Duodenal mucosa (tissue), 2 donors: ENCODE data around the gene GMDS.

ENCODE experiments used
- H3K27ac ChIP-seq: one replicate; pipeline ENCODE4 v1.7.0; 2013; ENCODE audit warnings: low read depth, low read length
- H3K27me3 ChIP-seq, 2 donors: one replicate each; pipeline ENCODE4 v1.7.0; 2013; ENCODE audit warnings: low read length in 2 of 2, control low read depth in 1 of 2; ENCODE audit not compliant: insufficient read depth in 2 of 2, control insufficient read depth in 1 of 2
- H3K36me3 ChIP-seq, 2 donors: one replicate each; pipeline ENCODE4 v1.7.0; 2013; ENCODE audit warnings: low read length in 2 of 2, control low read depth in 1 of 2; ENCODE audit not compliant: insufficient read depth in 2 of 2, control insufficient read depth in 1 of 2
- H3K4me1 ChIP-seq, 2 donors: one replicate each; pipeline ENCODE4 v1.7.0; 2013; ENCODE audit warnings: low read length in 2 of 2, control low read depth in 1 of 2; ENCODE audit not compliant: insufficient read depth in 2 of 2, control insufficient read depth in 1 of 2
- H3K4me3 ChIP-seq, 2 donors: one replicate each; pipeline ENCODE4 v1.7.0; 2013; ENCODE audit warnings: low read length in 2 of 2, low read depth in 1 of 2
- H3K9ac ChIP-seq, 2 donors: one replicate each; pipeline ENCODE4 v1.7.0; 2013; ENCODE audit warnings: low read length in 2 of 2, low read depth in 1 of 2
- H3K9me3 ChIP-seq, 2 donors: one replicate each; pipeline ENCODE4 v1.7.0; 2013; ENCODE audit warnings: low read length in 2 of 2, control low read depth in 1 of 2; ENCODE audit not compliant: control insufficient read depth in 1 of 2

Gene GMDS

DNA sequence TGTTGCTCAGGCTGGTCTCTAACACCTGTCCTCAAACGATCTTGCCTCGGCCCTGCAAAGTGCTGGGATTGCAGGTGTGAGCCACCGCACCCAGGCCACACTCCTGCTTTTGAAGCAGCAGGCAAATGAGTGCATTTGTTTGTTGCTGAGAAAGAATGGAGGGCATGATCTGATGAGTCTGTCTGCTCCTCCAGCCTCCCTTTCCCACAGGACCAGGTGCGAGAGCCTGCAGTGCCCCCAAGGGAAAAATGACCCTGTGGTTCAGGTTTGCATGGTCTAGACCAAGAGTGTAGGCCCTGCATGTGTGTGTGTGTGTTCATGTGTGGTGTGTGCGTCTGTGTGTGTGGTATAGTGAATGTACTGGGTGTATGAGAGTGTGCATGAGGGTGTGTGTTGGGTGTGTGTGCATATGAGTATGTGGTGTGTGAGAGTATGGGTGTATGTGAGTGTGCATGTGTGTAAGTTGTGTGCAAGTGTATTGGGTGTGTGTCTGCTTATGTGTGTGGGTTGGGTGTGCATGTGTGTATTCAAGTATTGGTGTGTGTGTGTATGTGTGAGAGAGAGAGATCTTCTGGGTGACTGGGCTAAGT, 658.4 kb downstream of the GMDS start:
- no peak overlapping the region for H3K9ac ChIP-seq
- H3K9me3 ChIP-seq: no peaks in the 10 kb centered on the region
- H3K4me3 ChIP-seq: no peak overlapping the region
- H3K4me1 ChIP-seq: peaks cover 0 to 10% of the 10 kb centered on the region in 2 donors
- H3K27me3 ChIP-seq: no peaks in the 10 kb centered on the region
- no peak overlapping the region for H3K27ac ChIP-seq
- H3K36me3 ChIP-seq: no peaks in the 10 kb centered on the region

DNA sequence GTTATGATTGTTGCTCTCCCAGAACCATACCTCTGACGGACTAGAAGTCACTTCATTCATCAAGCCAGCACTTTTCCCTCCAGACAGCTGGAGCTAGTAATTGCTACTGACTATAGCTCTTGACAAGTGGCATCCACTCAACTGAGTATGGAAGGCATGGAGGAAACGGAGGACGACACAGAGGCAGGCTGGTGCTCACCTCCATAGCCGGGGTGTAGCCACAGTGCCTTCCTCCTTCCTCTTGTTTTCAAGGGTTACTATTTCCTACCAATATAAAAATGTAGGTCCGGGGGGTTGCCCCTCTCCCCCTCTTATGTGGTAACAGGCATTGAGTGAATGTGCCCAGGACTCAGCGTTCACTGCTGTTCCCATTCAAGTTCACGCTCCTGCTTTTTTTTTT, 659.1 kb downstream of the GMDS start:
- no peak overlapping the region for H3K9ac ChIP-seq
- no peaks in the 10 kb centered on the region for H3K36me3 ChIP-seq
- H3K4me1 ChIP-seq: peaks cover 0 to 10% of the 10 kb centered on the region in 2 donors
- no peak overlapping the region for H3K27ac ChIP-seq
- no peak overlapping the region for H3K4me3 ChIP-seq
- H3K27me3 ChIP-seq: no peaks in the 10 kb centered on the region
- H3K9me3 ChIP-seq: no peaks in the 10 kb centered on the region

DNA sequence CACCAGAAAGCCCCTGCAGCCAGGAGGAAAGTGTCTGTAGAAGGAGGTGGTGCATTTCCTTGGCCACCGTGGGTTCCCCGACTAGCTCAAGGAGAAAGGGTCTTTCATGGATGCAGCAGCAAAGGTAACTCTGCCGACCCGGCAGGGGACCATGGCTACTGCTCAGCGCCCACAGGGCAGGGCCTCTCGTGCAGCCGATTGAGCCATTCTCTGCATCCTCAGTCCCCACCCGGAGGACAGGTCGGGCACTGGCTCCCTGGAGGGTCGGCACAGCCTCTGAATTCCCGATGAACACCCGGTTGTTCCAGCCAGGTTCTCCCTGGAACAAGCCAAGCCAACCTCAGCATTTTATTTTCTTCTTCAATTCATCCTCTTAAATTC, 659.7 kb downstream of the GMDS start:
- Histone ChIP-seq H3K36me3 (no peaks in the 10 kb centered on the region), H3K9me3 (no peaks in the 10 kb centered on the region), H3K27ac (no peak overlapping the region), H3K9ac (no peak overlapping the region), H3K27me3 (peaks cover 0 to 2% of the 10 kb centered on the region in 2 donors), H3K4me1 (peaks cover 0 to 10% of the 10 kb centered on the region in 2 donors), H3K4me3 (no peak overlapping the region)

- Histone ChIP-seq H3K9ac (no peak overlapping the region), H3K27me3 (peaks cover 0 to 4% of the 10 kb centered on the region in 2 donors), H3K4me3 (no peak overlapping the region), H3K9me3 (no peaks in the 10 kb centered on the region), H3K4me1 (peaks cover 0 to 10% of the 10 kb centered on the region in 2 donors), H3K36me3 (no peaks in the 10 kb centered on the region), H3K27ac (no peak overlapping the region)
Measured at GRCh38 chr6:1584996-1585668, 660.3 kb downstream of the GMDS start.

GRCh38 chr6:1584146-1584545, 661.3 kb downstream of the GMDS start:
- Histone ChIP-seq H3K9ac (no peak overlapping the region), H3K4me3 (no peak overlapping the region), H3K36me3 (no peaks in the 10 kb centered on the region), H3K27ac (no peak overlapping the region), H3K4me1 (peaks cover 0 to 6% of the 10 kb centered on the region in 2 donors), H3K9me3 (no peaks in the 10 kb centered on the region), H3K27me3 (peaks cover 0 to 7% of the 10 kb centered on the region in 2 donors)

- Histone ChIP-seq H3K36me3 (no peaks in the 10 kb centered on the region), H3K4me3 (no peak overlapping the region)
Measured at GRCh38 chr6:1581120-1581991, 664.0 kb downstream of the GMDS start.

DNA sequence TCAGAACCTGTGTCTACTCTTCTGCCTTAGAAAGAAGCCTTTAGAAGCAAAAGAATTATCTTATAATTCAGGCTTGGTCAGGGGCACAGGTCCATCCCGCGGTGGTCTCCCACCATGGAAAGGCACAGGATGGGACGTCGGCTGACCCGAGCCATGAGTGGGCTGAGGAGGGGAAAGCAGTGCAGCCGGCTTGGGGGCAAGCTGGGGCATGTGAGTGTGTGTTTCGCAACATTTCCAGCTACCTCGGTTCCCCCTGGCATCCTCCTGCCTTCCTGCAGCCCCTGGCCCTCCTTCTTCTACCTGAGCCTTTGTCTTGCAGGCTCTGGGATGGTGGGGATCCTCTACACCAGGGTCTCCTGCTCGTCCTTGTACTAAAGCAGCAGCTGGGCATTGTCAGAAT, 664.8 kb downstream of the GMDS start:
- Histone ChIP-seq H3K4me3 (no peak overlapping the region), H3K27me3 (peaks cover 0 to 7% of the 10 kb centered on the region in 2 donors), H3K9ac (no peak overlapping the region), H3K36me3 (no peaks in the 10 kb centered on the region), H3K27ac (no peak overlapping the region), H3K4me1 (no peaks in the 10 kb centered on the region), H3K9me3 (no peaks in the 10 kb centered on the region)

More at GRCh38 chr6:1581120-1581991, 664.0 kb downstream of the GMDS start:
- no peaks in the 10 kb centered on the region for H3K9me3 ChIP-seq
- H3K27me3 ChIP-seq: peaks cover 0 to 7% of the 10 kb centered on the region in 2 donors
- no peaks in the 10 kb centered on the region for H3K4me1 ChIP-seq
- H3K9ac ChIP-seq: no peak overlapping the region
- no peak overlapping the region for H3K27ac ChIP-seq

- Histone ChIP-seq H3K36me3 (no peaks in the 10 kb centered on the region), H3K4me3 (no peak overlapping the region), H3K27ac (no peak overlapping the region), H3K27me3 (peaks cover 0 to 7% of the 10 kb centered on the region in 2 donors), H3K9ac (no peak overlapping the region), H3K9me3 (no peaks in the 10 kb centered on the region), H3K4me1 (no peaks in the 10 kb centered on the region)
Measured at GRCh38 chr6:1580109-1580508, 665.3 kb downstream of the GMDS start.

- H3K36me3 ChIP-seq: no peaks in the 10 kb centered on the region
- H3K9ac ChIP-seq: no peak overlapping the region
- H3K4me1 ChIP-seq: no peaks in the 10 kb centered on the region
- H3K9me3 ChIP-seq: no peaks in the 10 kb centered on the region
- H3K27me3 ChIP-seq: peaks cover 0 to 7% of the 10 kb centered on the region in 2 donors
- no peak overlapping the region for H3K4me3 ChIP-seq
- no peak overlapping the region for H3K27ac ChIP-seq
Measured at GRCh38 chr6:1579096-1579495, 666.3 kb downstream of the GMDS start.
